ENCODE measurements around the gene FOXG1.

GRCh38 chr14:28782301-28782700 is 15.7 kb downstream of the FOXG1 start:
- TF ChIP-seq POLR2A (IDR thresholded peaks at IDR 0.05) = no peak
- TF ChIP-seq CTCF (IDR thresholded peaks at IDR 0.05) = no peak
